ENCODE data around the gene LTB4R. TPM values are rescaled to one million over a fixed set of nuclear protein-coding genes. Genes with fewer than 3 reads are reported as not detected.

Gene LTB4R
- total RNA-seq, 2 donors from 2014 or later, result 8.9 to 13.1 TPM

DNA sequence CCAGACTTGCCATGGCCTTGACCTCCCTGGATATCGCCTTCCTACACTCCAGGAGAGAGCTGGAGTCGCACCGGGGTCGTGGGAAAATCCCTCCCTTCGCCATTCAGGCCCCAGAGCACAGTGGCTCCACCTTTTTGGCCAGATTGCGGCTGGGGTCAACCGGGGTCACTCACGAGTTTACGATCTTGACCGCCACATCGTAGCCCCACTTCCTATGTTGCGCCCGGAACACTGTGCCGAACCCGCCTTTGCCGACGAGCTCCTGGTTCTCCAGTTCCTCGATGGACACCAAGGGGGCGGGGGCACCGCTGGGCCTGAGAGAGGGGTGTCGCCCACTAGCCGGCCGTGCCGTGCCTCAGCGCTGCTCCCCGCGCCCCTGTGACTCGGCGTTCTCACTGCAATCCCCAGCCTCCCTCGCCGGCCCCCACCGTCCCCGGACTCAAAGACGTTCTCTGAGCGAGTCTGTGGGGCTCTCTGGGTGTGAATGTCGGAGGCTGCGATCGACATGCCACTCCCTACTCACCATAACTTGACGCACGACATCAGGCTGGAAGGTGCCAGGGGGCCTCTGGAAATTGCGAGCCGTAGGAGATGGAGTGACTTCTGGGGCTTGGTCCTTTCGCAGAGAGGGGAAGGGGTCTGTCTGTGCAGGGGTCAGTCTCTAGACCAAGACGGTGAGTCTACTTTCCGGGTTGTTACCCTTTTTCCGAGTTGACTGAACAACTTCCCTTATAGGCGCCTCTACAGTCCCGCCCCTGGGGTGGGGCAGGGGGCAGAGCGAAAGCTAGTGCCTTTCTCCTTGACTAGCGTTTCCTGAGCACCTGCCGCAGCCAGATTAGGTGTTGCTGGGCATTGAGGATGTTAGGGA, 28.2 kb downstream of the LTB4R start, which contains the start of gene RIPK3:
TSS of gene RIPK3 (minus strand) at position 708 of the 868 bp plus-strand sequence. CDS start at position 543, 165 bp downstream.
- TF ChIP-seq, protein P1, sequence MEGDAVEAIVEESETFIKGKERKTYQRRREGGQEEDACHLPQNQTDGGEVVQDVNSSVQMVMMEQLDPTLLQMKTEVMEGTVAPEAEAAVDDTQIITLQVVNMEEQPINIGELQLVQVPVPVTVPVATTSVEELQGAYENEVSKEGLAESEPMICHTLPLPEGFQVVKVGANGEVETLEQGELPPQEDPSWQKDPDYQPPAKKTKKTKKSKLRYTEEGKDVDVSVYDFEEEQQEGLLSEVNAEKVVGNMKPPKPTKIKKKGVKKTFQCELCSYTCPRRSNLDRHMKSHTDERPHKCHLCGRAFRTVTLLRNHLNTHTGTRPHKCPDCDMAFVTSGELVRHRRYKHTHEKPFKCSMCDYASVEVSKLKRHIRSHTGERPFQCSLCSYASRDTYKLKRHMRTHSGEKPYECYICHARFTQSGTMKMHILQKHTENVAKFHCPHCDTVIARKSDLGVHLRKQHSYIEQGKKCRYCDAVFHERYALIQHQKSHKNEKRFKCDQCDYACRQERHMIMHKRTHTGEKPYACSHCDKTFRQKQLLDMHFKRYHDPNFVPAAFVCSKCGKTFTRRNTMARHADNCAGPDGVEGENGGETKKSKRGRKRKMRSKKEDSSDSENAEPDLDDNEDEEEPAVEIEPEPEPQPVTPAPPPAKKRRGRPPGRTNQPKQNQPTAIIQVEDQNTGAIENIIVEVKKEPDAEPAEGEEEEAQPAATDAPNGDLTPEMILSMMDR (IDR thresholded peaks at IDR 0.05), result no peak
- H3K27ac ChIP-seq, result no peak within 1 kb of the TSS
- H3K9me3 ChIP-seq, result no peaks in the 10 kb centered on the region
- H3K4me3 ChIP-seq, result peak within 1 kb of the TSS; percentile 61
- H3K27me3 ChIP-seq (replicated peaks; ENCODE audit: insufficient read depth), result no peaks in the 10 kb centered on the region
- H3K4me1 ChIP-seq (ENCODE audit: control insufficient read depth in 1 of 2, low read depth in 2 of 2), result peaks cover 3 to 6% of the 10 kb centered on the region in 2 donors
- no peak for ATAC-seq (ENCODE audit: insufficient number of reproducible peaks, low FRiP score, low read depth)
- H3K36me3 ChIP-seq, result no peaks in the 10 kb centered on the region
- no peak for DNase-seq (ENCODE audit: low spot score)

DNA sequence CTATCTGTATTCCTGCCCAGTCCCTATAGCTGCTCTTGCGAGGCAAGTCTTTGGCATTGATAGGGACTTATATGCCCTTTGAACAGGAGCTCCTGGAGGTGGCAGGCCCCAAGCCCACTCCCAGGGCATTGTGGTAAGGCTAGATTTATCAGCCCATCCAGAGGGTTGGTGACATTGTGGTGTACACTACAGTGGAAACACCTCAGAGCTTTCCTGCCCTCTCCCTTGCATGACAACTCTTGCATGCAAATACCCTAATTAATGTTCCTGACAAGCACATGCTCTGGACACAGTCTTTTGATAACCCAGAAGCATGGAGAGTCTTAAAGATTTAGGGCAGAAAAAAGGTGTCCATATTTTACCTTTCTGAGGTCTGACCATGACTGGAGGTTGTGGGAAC, 29.3 kb downstream of the LTB4R start:
- H3K27me3 ChIP-seq (replicated peaks; ENCODE audit: insufficient read depth), result no peaks in the 10 kb centered on the region
- ATAC-seq (ENCODE audit: insufficient number of reproducible peaks, low FRiP score, low read depth), result no peak
- no peak for DNase-seq (ENCODE audit: low spot score)
- no peak overlapping the region for H3K4me3 ChIP-seq
- no peaks in the 10 kb centered on the region for H3K9me3 ChIP-seq
- TF ChIP-seq, protein P1 (IDR thresholded peaks at IDR 0.05), result no peak
- H3K4me1 ChIP-seq (ENCODE audit: control insufficient read depth in 1 of 2, low read depth in 2 of 2), result no peaks in the 10 kb centered on the region
- H3K36me3 ChIP-seq, result no peaks in the 10 kb centered on the region
- no peak overlapping the region for H3K27ac ChIP-seq

DNA sequence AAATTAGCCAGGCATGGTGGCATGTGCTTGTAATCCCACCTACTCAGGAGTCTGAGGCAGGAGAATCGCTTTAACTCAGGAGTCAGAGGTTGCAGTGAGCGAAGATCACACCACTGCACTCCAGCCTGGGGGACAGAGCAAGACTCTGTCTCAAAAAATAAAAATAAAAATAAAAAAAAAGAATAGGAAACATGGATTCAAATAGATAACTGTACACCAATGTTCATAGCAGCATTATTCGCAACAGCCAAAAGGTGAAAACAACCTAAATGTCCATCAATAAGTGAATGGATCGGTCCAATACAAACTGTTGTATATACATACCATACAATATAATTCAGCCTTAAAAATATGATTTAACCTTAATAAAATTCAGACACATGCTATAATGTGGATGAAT, 31.6 kb downstream of the LTB4R start:
- Histone ChIP-seq H3K27me3 (replicated peaks; ENCODE audit: insufficient read depth) (no peaks in the 10 kb centered on the region), H3K4me1 (ENCODE audit: control insufficient read depth in 1 of 2, low read depth in 2 of 2) (no peaks in the 10 kb centered on the region), H3K36me3 (no peaks in the 10 kb centered on the region), H3K9me3 (no peaks in the 10 kb centered on the region), H3K4me3 (no peak overlapping the region), H3K27ac (no peak overlapping the region)
- no peak for DNase-seq (ENCODE audit: low spot score)
- TF ChIP-seq, protein P1 (IDR thresholded peaks at IDR 0.05), result no peak
- no peak for ATAC-seq (ENCODE audit: insufficient number of reproducible peaks, low FRiP score, low read depth)

DNA sequence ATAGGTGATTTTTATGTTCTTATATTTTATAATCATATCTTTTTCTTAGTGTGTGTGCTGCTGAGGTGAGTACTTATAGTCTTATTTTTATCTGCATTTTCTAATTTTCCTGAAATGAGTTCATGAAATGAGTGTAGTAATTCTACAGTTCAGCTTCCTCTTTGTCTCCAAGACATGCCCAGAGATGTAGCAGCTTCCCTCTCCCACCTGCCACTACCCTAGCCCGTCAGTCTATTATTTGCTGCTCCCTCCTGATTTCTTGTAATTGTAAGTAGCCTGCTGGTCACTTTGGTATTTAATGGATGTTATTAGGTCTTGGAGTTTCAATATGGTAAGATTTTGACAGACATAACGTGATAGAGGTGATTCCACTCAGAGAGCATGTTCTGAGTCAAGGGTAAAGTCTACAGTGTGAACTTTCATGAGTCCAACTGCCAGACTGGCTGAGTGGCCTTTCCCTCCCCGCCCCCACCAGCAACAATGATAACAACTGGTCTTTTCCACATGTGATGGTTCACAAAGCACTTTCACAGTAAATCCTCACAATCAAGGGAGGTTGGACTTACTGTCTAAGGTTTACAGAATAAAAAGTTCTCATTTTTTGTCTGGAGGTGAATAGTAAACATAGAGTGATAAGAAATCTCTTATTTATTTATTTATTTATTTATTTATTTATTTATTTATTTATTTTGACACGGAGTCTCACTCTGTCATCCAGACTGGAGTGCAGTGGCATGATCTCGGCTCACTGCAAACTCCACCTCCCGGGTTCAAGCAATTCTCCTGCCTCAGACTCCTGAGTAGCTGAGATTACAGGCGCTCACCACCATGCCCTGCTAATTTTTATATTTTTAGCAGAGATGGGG, 32.7 kb downstream of the LTB4R start:
- Histone ChIP-seq H3K4me3 (no peak overlapping the region), H3K4me1 (ENCODE audit: control insufficient read depth in 1 of 2, low read depth in 2 of 2) (no peaks in the 10 kb centered on the region), H3K36me3 (no peaks in the 10 kb centered on the region), H3K9me3 (no peaks in the 10 kb centered on the region), H3K27me3 (replicated peaks; ENCODE audit: insufficient read depth) (no peaks in the 10 kb centered on the region), H3K27ac (no peak overlapping the region)
- TF ChIP-seq, protein P1 (IDR thresholded peaks at IDR 0.05), result no peak
- no peak for ATAC-seq (ENCODE audit: insufficient number of reproducible peaks, low FRiP score, low read depth)
- DNase-seq (ENCODE audit: low spot score), result no peak

DNA sequence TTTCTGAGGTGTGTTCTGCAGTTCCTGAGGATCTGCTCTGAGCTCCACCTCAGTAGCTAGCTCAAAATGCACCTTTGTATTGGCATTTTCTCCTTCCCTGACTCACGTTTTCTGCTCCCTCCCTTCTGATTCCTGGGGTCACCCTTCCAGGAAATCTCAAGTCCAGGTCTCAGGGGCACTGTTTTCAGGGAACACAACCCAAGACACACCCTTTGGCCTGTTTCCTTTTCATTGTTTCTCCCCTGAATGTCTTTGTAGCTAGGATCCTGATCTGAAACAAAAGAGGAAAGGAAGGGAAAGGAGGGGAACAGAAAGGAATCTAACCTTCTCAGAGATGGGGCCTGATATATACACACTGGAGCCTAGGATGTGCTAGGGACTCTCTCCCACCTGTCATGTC, 35.8 kb downstream of the LTB4R start:
- DNase-seq (ENCODE audit: low spot score), result no peak
- no peaks in the 10 kb centered on the region for H3K36me3 ChIP-seq
- H3K9me3 ChIP-seq, result no peaks in the 10 kb centered on the region
- no peaks in the 10 kb centered on the region for H3K4me1 ChIP-seq (ENCODE audit: control insufficient read depth in 1 of 2, low read depth in 2 of 2)
- H3K27me3 ChIP-seq (replicated peaks; ENCODE audit: insufficient read depth), result no peaks in the 10 kb centered on the region
- TF ChIP-seq, protein P1 (IDR thresholded peaks at IDR 0.05), result no peak
- no peak overlapping the region for H3K4me3 ChIP-seq
- H3K27ac ChIP-seq, result no peak overlapping the region
- no peak for ATAC-seq (ENCODE audit: insufficient number of reproducible peaks, low FRiP score, low read depth)
